DND-41 (cell line): ENCODE data around the gene NBEA.

Experiments used
- ATAC-seq: fragments of 200-7000 bp; cut with Tn5 transposase; 3 replicates; pipeline ENCODE4 v1.9.1; 2021; ENCODE audit warnings: low read depth; ENCODE audit not compliant: insufficient read depth
- DNase-seq: peaks from one replicate; pipeline ENCODE4 v3.0.0-alpha.2; 2020
- H2AFZ ChIP-seq: 2 replicates; pipeline ENCODE4 v1.6.0; 2012; ENCODE audit warnings: low read depth, low read length
- H3K27ac ChIP-seq: 2 replicates; pipeline ENCODE4 v1.5.1; 2012; ENCODE audit warnings: low read length, inconsistent platforms
- H3K27me3 ChIP-seq: fragments of 200-600 bp; sonication (generic); 2 replicates; pipeline ENCODE4 v1.6.0; 2012; ENCODE audit warnings: low read length, mild to moderate bottlenecking, inconsistent platforms; ENCODE audit not compliant: insufficient read depth, poor library complexity
- H3K36me3 ChIP-seq: 2 replicates; pipeline ENCODE4 v1.5.1; 2012; ENCODE audit warnings: low read length, inconsistent platforms; ENCODE audit not compliant: insufficient read depth
- H3K4me1 ChIP-seq: 2 replicates; pipeline ENCODE4 v1.5.1; 2012; ENCODE audit warnings: mild to moderate bottlenecking, low read length; ENCODE audit not compliant: insufficient read depth
- H3K4me2 ChIP-seq: 2 replicates; pipeline ENCODE4 v1.6.0; 2012; ENCODE audit warnings: mild to moderate bottlenecking, moderate library complexity, low read length, inconsistent platforms; ENCODE audit not compliant: insufficient read depth
- H3K4me3 ChIP-seq, 2 experiments: fragments of 200-600 bp in 1 of 2; shearing (Covaris generic) in 1 of 2; 2 replicates each; pipeline ENCODE4 v1.5.1; 2012 to 2016; ENCODE audit warnings: inconsistent platforms in 2 of 2, low read length in 2 of 2, mild to moderate bottlenecking in 2 of 2, low read depth in 1 of 2, moderate library complexity in 1 of 2
- H3K79me2 ChIP-seq: 2 replicates; pipeline ENCODE4 v1.6.0; 2012; ENCODE audit warnings: low read length, inconsistent platforms; ENCODE audit not compliant: insufficient read depth
- H3K9ac ChIP-seq: 2 replicates; pipeline ENCODE4 v1.6.0; 2012; ENCODE audit warnings: low read depth, mild to moderate bottlenecking, inconsistent platforms, low read length, moderate library complexity
- H3K9me3 ChIP-seq: 2 replicates; pipeline ENCODE4 v1.5.1; 2012; ENCODE audit warnings: low read length, moderate library complexity, mild to moderate bottlenecking, inconsistent platforms; ENCODE audit not compliant: insufficient read depth, severe bottlenecking
- H4K20me1 ChIP-seq: 2 replicates; pipeline ENCODE4 v1.6.0; 2012; ENCODE audit warnings: low read length; ENCODE audit not compliant: insufficient read depth
- CTCF ChIP-seq: IDR thresholded peaks from 2 replicates; pipeline ENCODE4 v1.5.1; 2012; ENCODE audit warnings: borderline replicate concordance, low read length, moderate library complexity, mild to moderate bottlenecking; ENCODE audit not compliant: poor library complexity, severe bottlenecking; ENCODE audit errors: extremely low read depth
- EZH2 ChIP-seq: IDR thresholded peaks from 3 replicates; pipeline ENCODE4 v1.6.1; 2012; ENCODE audit warnings: borderline replicate concordance, low read depth, mild to moderate bottlenecking, moderate library complexity, low read length, inconsistent platforms; ENCODE audit not compliant: severe bottlenecking

The NBEA gene

GRCh38 chr13:34931572-34931971 is 10.5 kb upstream of the NBEA start:
- ATAC-seq, result no peak
- no peak for DNase-seq
- H3K36me3 ChIP-seq, result no peaks in the 10 kb centered on the region
- H3K79me2 ChIP-seq, result no peaks in the 10 kb centered on the region
- TF ChIP-seq CTCF, result no peak
- no peak for TF ChIP-seq EZH2
- H3K27ac ChIP-seq, result no peak overlapping the region
- H3K4me3 ChIP-seq, result no peak overlapping the region
- H3K9me3 ChIP-seq, result no peaks in the 10 kb centered on the region
- no peaks in the 10 kb centered on the region for H3K4me1 ChIP-seq
- H3K9ac ChIP-seq, result no peak overlapping the region
- peaks cover 9% of the 10 kb centered on the region for H3K27me3 ChIP-seq
- no peak overlapping the region for H2AFZ ChIP-seq
- H4K20me1 ChIP-seq, result no peaks in the 10 kb centered on the region
- H3K4me2 ChIP-seq, result no peak overlapping the region

GRCh38 chr13:34933349-34933748 is 8.7 kb upstream of the NBEA start:
- H3K4me2 ChIP-seq, result no peak overlapping the region
- TF ChIP-seq CTCF, result no peak
- TF ChIP-seq EZH2, result no peak
- H4K20me1 ChIP-seq, result no peaks in the 10 kb centered on the region
- no peak overlapping the region for H2AFZ ChIP-seq
- H3K36me3 ChIP-seq, result no peaks in the 10 kb centered on the region
- H3K27me3 ChIP-seq, result peaks cover 16% of the 10 kb centered on the region
- no peak overlapping the region for H3K4me3 ChIP-seq
- H3K9me3 ChIP-seq, result no peaks in the 10 kb centered on the region
- H3K79me2 ChIP-seq, result no peaks in the 10 kb centered on the region
- DNase-seq (no peak), ATAC-seq (no peak)
- H3K9ac ChIP-seq, result no peak overlapping the region
- H3K27ac ChIP-seq, result no peak overlapping the region
- no peaks in the 10 kb centered on the region for H3K4me1 ChIP-seq

- no peaks in the 10 kb centered on the region for H3K79me2 ChIP-seq
- no peaks in the 10 kb centered on the region for H3K36me3 ChIP-seq
- no peak overlapping the region for H3K9ac ChIP-seq
- no peak overlapping the region for H2AFZ ChIP-seq
- no peak overlapping the region for H3K4me3 ChIP-seq
- no peaks in the 10 kb centered on the region for H3K4me1 ChIP-seq
- DNase-seq (no peak), ATAC-seq (no peak)
- TF ChIP-seq EZH2 (no peak), CTCF (no peak)
- H3K27ac ChIP-seq, result no peak overlapping the region
- H4K20me1 ChIP-seq, result no peaks in the 10 kb centered on the region
- peaks cover 16% of the 10 kb centered on the region for H3K27me3 ChIP-seq
- H3K4me2 ChIP-seq, result no peak overlapping the region
- H3K9me3 ChIP-seq, result no peaks in the 10 kb centered on the region
These were observed 8.3 kb upstream of the NBEA start for GRCh38 chr13:34933786-34934185.

DNA sequence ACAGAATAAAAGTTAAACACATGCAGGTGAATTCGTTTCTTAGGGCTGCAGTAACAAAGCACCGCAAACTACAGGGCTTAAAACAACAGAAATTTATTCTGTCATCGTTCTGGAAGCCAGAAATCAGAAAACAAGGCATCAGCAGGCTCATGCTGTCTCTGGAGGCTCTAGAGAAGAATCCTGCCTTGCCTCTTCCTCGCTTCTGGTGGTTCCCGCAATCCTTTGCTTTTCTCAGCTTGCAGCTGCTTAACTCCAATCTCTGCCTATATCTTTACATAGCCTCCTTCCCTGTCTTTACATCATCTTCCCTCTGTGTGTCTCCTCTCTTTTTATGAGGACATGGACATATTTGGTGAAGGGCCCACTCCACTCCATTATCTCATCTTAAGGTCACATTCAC is 6.2 kb upstream of the NBEA start:
- Histone ChIP-seq H3K36me3 (no peaks in the 10 kb centered on the region), H2AFZ (no peak overlapping the region), H3K4me1 (no peaks in the 10 kb centered on the region), H3K9ac (no peak overlapping the region), H3K4me2 (no peak overlapping the region), H3K9me3 (no peaks in the 10 kb centered on the region), H3K27me3 (peaks cover 16% of the 10 kb centered on the region), H3K27ac (no peak overlapping the region), H3K4me3 (no peak overlapping the region), H3K79me2 (no peaks in the 10 kb centered on the region), H4K20me1 (no peaks in the 10 kb centered on the region)
- ATAC-seq (no peak), DNase-seq (no peak)
- TF ChIP-seq CTCF, result no peak
- TF ChIP-seq EZH2, result no peak
